Calu3 (cell line): ENCODE data around the gene BIRC6. TPM values are rescaled to one million over a fixed set of nuclear protein-coding genes. Genes with fewer than 3 reads are reported as not detected.

ENCODE experiments used
- BruUV-seq: library from RNA; stranded (reverse); fragments of 400-500 nt; replicated peaks from 2 replicates; lab custom pipeline; 2021; lab: Mats Ljungman, UMichigan
- CTCF ChIA-PET: fragments of 300-600 bp; sonication (Branson Sonifier 250); formaldehyde crosslinking; loops from one replicate; lab custom pipeline; 2022; ENCODE audit warnings: antibody characterized with exemption; lab: Charles Lee
- DNase-seq: peaks from one replicate; pipeline ENCODE4 v3.0.0; 2022
- H3K27ac Mint-ChIP-seq: one replicate; pipeline ENCODE4 v1.8.0; 2022; ENCODE audit warnings: mixed read lengths; ENCODE audit not compliant: unreplicated experiment
- H3K27me3 Mint-ChIP-seq: one replicate; pipeline ENCODE4 v1.8.0; 2022; ENCODE audit warnings: mixed read lengths; ENCODE audit not compliant: unreplicated experiment
- H3K36me3 Mint-ChIP-seq: one replicate; pipeline ENCODE4 v1.8.0; 2022; ENCODE audit warnings: mild to moderate bottlenecking, moderate library complexity, mixed read lengths; ENCODE audit not compliant: insufficient read depth, unreplicated experiment
- H3K4me1 Mint-ChIP-seq: one replicate; pipeline ENCODE4 v1.8.0; 2022; ENCODE audit warnings: mild to moderate bottlenecking, low read depth, mixed read lengths; ENCODE audit not compliant: unreplicated experiment
- H3K4me3 Mint-ChIP-seq: one replicate; pipeline ENCODE4 v1.8.0; 2022; ENCODE audit warnings: mild to moderate bottlenecking, low read depth, moderate library complexity, mixed read lengths; ENCODE audit not compliant: unreplicated experiment
- H3K9me3 Mint-ChIP-seq: one replicate; pipeline ENCODE4 v1.8.0; 2022; ENCODE audit warnings: low read depth, mixed read lengths; ENCODE audit not compliant: unreplicated experiment
- CTCF ChIP-seq: fragments of 200-600 bp; IDR thresholded peaks from one replicate; pipeline ENCODE4 v1.8.0; 2022; ENCODE audit warnings: antibody characterized with exemption; ENCODE audit not compliant: unreplicated experiment
- intact Hi-C: fragments of 100-400 bp; cut with micrococcal nuclease; formaldehyde crosslinking; loops from one replicate; pipeline ENCODE4 v1.10.0; 2022; ENCODE audit not compliant: unreplicated experiment
- total RNA-seq: library from RNA; stranded (reverse); gene quantifications from 2 replicates; pipeline ENCODE4 v1.2.3, GENCODE V29; 2022

Gene BIRC6
- total RNA-seq, 1 experiment from 2014 or later: 91.0 TPM

DNA sequence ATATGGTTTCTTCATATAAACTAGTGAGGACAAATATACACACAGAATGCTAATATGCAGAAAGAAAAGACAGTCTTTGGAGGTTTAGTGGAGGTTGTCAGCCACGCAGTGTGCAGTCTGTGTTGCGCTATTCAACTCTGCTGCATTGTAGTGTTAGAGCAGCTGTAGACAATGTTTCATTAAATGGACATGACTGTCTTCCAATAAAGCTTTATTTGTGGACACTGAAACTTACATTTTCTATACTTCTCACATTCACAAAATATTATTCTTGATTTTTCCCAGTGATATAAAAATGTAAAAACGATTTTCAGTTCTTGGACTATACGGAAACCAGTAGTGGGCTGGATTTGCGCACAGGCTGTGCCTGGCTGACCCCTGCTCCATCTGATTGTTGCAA, 284.4 kb downstream of the BIRC6 start:
- TSS peak; percentile 24 for BruUV-seq

DNA sequence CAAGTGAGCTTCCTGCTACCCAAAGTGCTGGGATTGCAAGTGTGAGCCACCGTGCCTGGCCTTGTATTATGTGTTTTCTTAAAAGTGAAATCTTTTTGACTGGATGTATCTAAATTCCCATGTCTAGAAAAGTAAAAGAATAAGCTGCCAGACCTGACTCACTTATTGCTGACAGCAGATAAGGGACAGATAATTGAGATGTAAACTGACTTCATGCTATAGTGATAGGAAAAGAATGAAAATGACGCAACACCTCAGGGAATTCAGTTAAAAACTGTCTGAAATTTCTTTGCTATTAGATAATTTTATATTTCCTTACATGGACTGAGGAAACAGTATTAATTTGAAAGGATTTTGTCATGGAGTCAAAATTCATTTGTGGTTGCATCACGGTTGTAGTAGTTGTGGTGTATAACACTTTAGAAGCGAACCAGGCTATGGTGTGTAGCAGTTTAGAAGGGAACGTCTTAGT, 290.4 kb downstream of the BIRC6 start:
- CTCF ChIA-PET: no interaction called here
- H3K9me3 Mint-ChIP-seq: no peaks in the 10 kb centered on the region
- H3K27me3 Mint-ChIP-seq: no peaks in the 10 kb centered on the region
- no peak overlapping the region for H3K4me3 Mint-ChIP-seq
- no TSS peak for BruUV-seq
- H3K27ac Mint-ChIP-seq: no peak overlapping the region
- DNase-seq: no peak
- intact Hi-C loops: no loop called here
- H3K36me3 Mint-ChIP-seq: peaks cover 6% of the 10 kb centered on the region
- no peaks in the 10 kb centered on the region for H3K4me1 Mint-ChIP-seq
- no peak for TF ChIP-seq CTCF

More for the DNA sequence above, 284.4 kb downstream of the BIRC6 start:
- intact Hi-C loops: no loop called here
- DNase-seq: no peak
- Mint-ChIP-seq H3K9me3 (no peaks in the 10 kb centered on the region), H3K4me1 (no peaks in the 10 kb centered on the region), H3K27ac (no peak overlapping the region), H3K27me3 (no peaks in the 10 kb centered on the region), H3K36me3 (peaks cover 5% of the 10 kb centered on the region), H3K4me3 (no peak overlapping the region)
- TF ChIP-seq CTCF: no peak
- CTCF ChIA-PET: no interaction called here

DNA sequence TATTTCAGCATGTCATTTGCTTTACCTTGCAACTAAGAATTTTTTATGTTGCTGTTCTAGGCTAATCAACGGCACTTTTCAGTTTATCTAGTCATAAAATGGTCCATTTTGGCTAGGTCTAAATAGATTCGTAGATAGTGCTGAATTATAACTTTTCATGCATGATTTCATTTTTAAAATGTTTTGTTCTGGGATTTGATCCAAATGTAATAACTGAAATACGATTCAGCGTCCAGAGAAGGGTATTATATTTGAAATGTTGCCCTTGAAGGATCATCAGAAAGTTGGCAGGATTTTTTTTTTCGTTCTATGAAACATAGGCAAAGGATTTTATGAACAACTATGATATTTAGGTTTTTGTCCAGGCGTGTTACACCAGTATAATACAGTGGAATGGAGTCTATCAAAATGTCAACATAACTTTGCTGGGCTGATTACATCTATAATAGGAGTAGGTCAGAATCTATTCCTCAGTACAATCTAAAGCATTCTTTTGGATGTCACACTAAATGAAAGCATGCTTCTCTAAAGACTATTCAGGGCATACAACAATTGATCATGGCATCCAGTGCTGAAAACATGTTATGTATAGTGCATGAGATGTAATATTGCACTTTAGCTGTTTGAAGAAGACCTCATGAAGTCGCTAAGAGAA, 295.9 kb downstream of the BIRC6 start:
- DNase-seq: no peak
- Mint-ChIP-seq H3K4me3 (no peak overlapping the region), H3K27me3 (no peaks in the 10 kb centered on the region), H3K4me1 (no peaks in the 10 kb centered on the region), H3K9me3 (no peaks in the 10 kb centered on the region), H3K27ac (no peak overlapping the region), H3K36me3 (peaks cover 6% of the 10 kb centered on the region)
- no peak for TF ChIP-seq CTCF
- intact Hi-C loops: no loop called here
- no TSS peak for BruUV-seq
- CTCF ChIA-PET: no interaction called here

- BruUV-seq: no TSS peak
- CTCF ChIA-PET: no interaction called here
- H3K36me3 Mint-ChIP-seq: peaks cover 9% of the 10 kb centered on the region
These were observed 299.2 kb downstream of the BIRC6 start for GRCh38 chr2:32656069-32656468.

More at GRCh38 chr2:32656069-32656468, 299.2 kb downstream of the BIRC6 start:
- intact Hi-C loops: no loop called here
- Mint-ChIP-seq H3K27me3 (no peaks in the 10 kb centered on the region), H3K27ac (no peak overlapping the region), H3K4me1 (no peaks in the 10 kb centered on the region), H3K4me3 (no peak overlapping the region), H3K9me3 (no peaks in the 10 kb centered on the region)
- TF ChIP-seq CTCF: no peak
- no peak for DNase-seq
